PC-9 (cell line): Measurements from ENCODE around the gene C3orf18. TPM values are rescaled to one million over a fixed set of nuclear protein-coding genes. Genes with fewer than 3 reads are reported as not detected.

Source experiments
- BruUV-seq: library from RNA; stranded (reverse); fragments of 400-500 nt; replicated peaks from 2 replicates; lab custom pipeline; 2021; lab: Mats Ljungman, UMichigan
- CTCF ChIA-PET: fragments of 300-600 bp; sonication (Branson Sonifier 250); formaldehyde crosslinking; loops from one replicate; lab custom pipeline; 2022; ENCODE audit warnings: antibody characterized with exemption; lab: Charles Lee
- POLR2A ChIA-PET: fragments of 300-600 bp; sonication (Branson Sonifier 250); formaldehyde crosslinking; loops from one replicate; lab custom pipeline; 2022; ENCODE audit warnings: antibody characterized with exemption; ENCODE audit not compliant: unreplicated experiment; lab: Charles Lee
- DNase-seq, 2 experiments: peaks; one replicate each; pipeline versions ENCODE4 v3.0.0 to v3.0.0-alpha.2; 2015 to 2022; ENCODE audit warnings: mixed read lengths in 1 of 2
- H2AFZ ChIP-seq: fragments of 200-600 bp; sonication (generic); 2 replicates; pipeline ENCODE4 v1.8.1; 2017; ENCODE audit warnings: antibody characterized with exemption
- H3F3A ChIP-seq: fragments of 200-600 bp; sonication (generic); 2 replicates; pipeline ENCODE4 v1.8.1; 2017; ENCODE audit warnings: antibody characterized with exemption, mild to moderate bottlenecking, low read depth; ENCODE audit not compliant: insufficient read depth
- H3K27ac ChIP-seq: fragments of 200-600 bp; sonication (generic); 2 replicates; pipeline ENCODE4 v1.6.1; 2016; ENCODE audit warnings: mixed run types
- H3K27me3 ChIP-seq: fragments of 200-600 bp; sonication (generic); 2 replicates; pipeline ENCODE4 v1.6.1; 2016; ENCODE audit warnings: low read depth, mixed run types; ENCODE audit not compliant: insufficient read depth
- H3K36me3 ChIP-seq: fragments of 200-600 bp; sonication (generic); 2 replicates; pipeline ENCODE4 v1.6.1; 2016; ENCODE audit warnings: low read depth, mixed run types
- H3K4me1 ChIP-seq: fragments of 200-600 bp; sonication (generic); replicated peaks from 2 replicates; pipeline ENCODE4 v1.6.1; 2016; ENCODE audit warnings: mixed run types; ENCODE audit not compliant: insufficient read depth
- H3K4me2 ChIP-seq: fragments of 200-600 bp; sonication (generic); 2 replicates; pipeline ENCODE4 v1.6.1; 2017; ENCODE audit warnings: mixed run types
- H3K4me3 ChIP-seq: fragments of 200-600 bp; sonication (generic); 2 replicates; pipeline ENCODE4 v1.6.1; 2016; ENCODE audit warnings: mixed run types
- H3K79me2 ChIP-seq: fragments of 200-600 bp; sonication (generic); 2 replicates; pipeline ENCODE4 v1.6.1; 2017; ENCODE audit warnings: low read depth, mixed run types
- H3K9me2 ChIP-seq: fragments of 200-600 bp; sonication (generic); 2 replicates; pipeline ENCODE4 v1.8.1; 2017; ENCODE audit warnings: mild to moderate bottlenecking; ENCODE audit not compliant: insufficient read depth
- H3K9me3 ChIP-seq: fragments of 200-600 bp; sonication (generic); 2 replicates; pipeline ENCODE4 v1.8.1; 2016; ENCODE audit warnings: low read depth; ENCODE audit not compliant: insufficient read depth
- H4K20me1 ChIP-seq: fragments of 200-600 bp; sonication (generic); 2 replicates; pipeline ENCODE4 v1.8.1; 2017; ENCODE audit not compliant: insufficient read depth
- CTCF ChIP-seq: fragments of 200-600 bp; sonication (generic); conservative IDR thresholded peaks from 2 replicates; pipeline ENCODE4 v1.6.1; 2017; ENCODE audit warnings: mixed run types, antibody characterized with exemption, mild to moderate bottlenecking, moderate library complexity
- EZH2 ChIP-seq: fragments of 200-600 bp; sonication (generic); IDR thresholded peaks from 2 replicates; pipeline ENCODE4 v1.8.0; 2017; ENCODE audit warnings: antibody characterized with exemption, low read depth
- intact Hi-C: fragments of 100-400 bp; cut with micrococcal nuclease; formaldehyde crosslinking; loops from one replicate; pipeline ENCODE4 v1.10.0; 2022; ENCODE audit not compliant: unreplicated experiment
- total RNA-seq: library from RNA; stranded (reverse); gene quantifications from 2 replicates; pipeline ENCODE4 v1.2.3, GENCODE V29; 2021

C3orf18 gene
- total RNA-seq, 1 experiment from 2014 or later, result 7.5 TPM

- no peaks in the 10 kb centered on the region for H3K36me3 ChIP-seq
- no peaks in the 10 kb centered on the region for H3K4me1 ChIP-seq
- intact Hi-C loops, result no loop called here
- BruUV-seq, result TSS peak; percentile 6
- H3K79me2 ChIP-seq, result no peaks in the 10 kb centered on the region
- H3K4me3 ChIP-seq, result no peak overlapping the region
- POLR2A ChIA-PET, result interaction anchor here (0.6 to 1.0 kb wide), 2 partner anchors 21 to 100 kb away, joined by 6 to 11 read pairs; no protein-coding TSS in a partner anchor
- H3K9me3 ChIP-seq, result no peaks in the 10 kb centered on the region
- H2AFZ ChIP-seq, result no peak overlapping the region
- no peak overlapping the region for H3K4me2 ChIP-seq
- H3K27ac ChIP-seq, result no peak overlapping the region
- H4K20me1 ChIP-seq, result no peaks in the 10 kb centered on the region
- no peaks in the 10 kb centered on the region; the same call in 1 of the 2 replicates for H3F3A ChIP-seq
- DNase-seq, result no peak
- CTCF ChIA-PET, result interaction anchor here (0.6 to 0.8 kb wide), 2 partner anchors 13 to 23 kb away, joined by 3 to 4 read pairs; no protein-coding TSS in a partner anchor
- no peaks in the 10 kb centered on the region for H3K9me2 ChIP-seq
- no peaks in the 10 kb centered on the region for H3K27me3 ChIP-seq
- no peak for TF ChIP-seq CTCF
These were observed 21.3 kb upstream of the C3orf18 start for GRCh38 chr3:50588759-50589433.

GRCh38 chr3:50587806-50588758, 20.5 kb upstream of the C3orf18 start:
- ChIA-PET POLR2A (interaction anchor here (1.0 kb wide), 1 partner anchor 100 kb away, joined by 11 read pairs; no protein-coding TSS in a partner anchor), CTCF (no interaction called here)
- TF ChIP-seq EZH2 (no peak), CTCF (no peak)
- no peaks in the 10 kb centered on the region for H3K4me1 ChIP-seq
- no peak overlapping the region for H3K4me3 ChIP-seq
- no peaks in the 10 kb centered on the region for H3K36me3 ChIP-seq
- no TSS peak for BruUV-seq
- H3K4me2 ChIP-seq, result no peak overlapping the region
- H3K79me2 ChIP-seq, result no peaks in the 10 kb centered on the region
- no peaks in the 10 kb centered on the region for H3K27me3 ChIP-seq
- no peaks in the 10 kb centered on the region for H3F3A ChIP-seq
- H3K9me2 ChIP-seq, result no peaks in the 10 kb centered on the region
- H3K27ac ChIP-seq, result no peak overlapping the region
- no peak for DNase-seq
- no peak overlapping the region for H2AFZ ChIP-seq
- H3K9me3 ChIP-seq, result no peaks in the 10 kb centered on the region
- intact Hi-C loops, result no loop called here
- no peaks in the 10 kb centered on the region for H4K20me1 ChIP-seq

- no peak overlapping the region for H3K4me3 ChIP-seq
- H4K20me1 ChIP-seq, result no peaks in the 10 kb centered on the region
- H3K36me3 ChIP-seq, result no peaks in the 10 kb centered on the region
- no peak overlapping the region for H2AFZ ChIP-seq
- no peaks in the 10 kb centered on the region for H3K4me1 ChIP-seq
- H3K9me3 ChIP-seq, result no peaks in the 10 kb centered on the region
- ChIA-PET POLR2A (no interaction called here), CTCF (no interaction called here)
- no TSS peak for BruUV-seq
- H3K27ac ChIP-seq, result no peak overlapping the region
- H3K9me2 ChIP-seq, result no peaks in the 10 kb centered on the region
- no peaks in the 10 kb centered on the region for H3K27me3 ChIP-seq
- peak in 1 of 2 experiments; percentile 21 for DNase-seq
- no peaks in the 10 kb centered on the region for H3F3A ChIP-seq
- intact Hi-C loops, result no loop called here
- TF ChIP-seq CTCF (no peak), EZH2 (no peak)
- no peaks in the 10 kb centered on the region for H3K79me2 ChIP-seq
- H3K4me2 ChIP-seq, result no peak overlapping the region
These were observed 19.8 kb upstream of the C3orf18 start for GRCh38 chr3:50587373-50587772.
